NCI-H2029 (cell line): ENCODE measurements around the gene WNT3A.

ENCODE experiments used
- DNase-seq: peaks from one replicate; lab custom pipeline; 2025; lab: John Stamatoyannopoulos, UW

Gene WNT3A

GRCh38 chr1:228084797-228085196, 78.0 kb downstream of the WNT3A start:
- no peak for DNase-seq

- no peak for DNase-seq
Observed at GRCh38 chr1:228085287-228085951, 78.6 kb downstream of the WNT3A start.

GRCh38 chr1:228087771-228088251, 81.0 kb downstream of the WNT3A start:
- DNase-seq: no peak

- no peak for DNase-seq
Observed at GRCh38 chr1:228088586-228089498, 82.0 kb downstream of the WNT3A start.

- no peak for DNase-seq
Observed at GRCh38 chr1:228089519-228090380, 83.0 kb downstream of the WNT3A start.

GRCh38 chr1:228090613-228091081, 83.8 kb downstream of the WNT3A start:
- no peak for DNase-seq

GRCh38 chr1:228091084-228091483, 84.3 kb downstream of the WNT3A start:
- no peak for DNase-seq

GRCh38 chr1:228092342-228093049, 85.7 kb downstream of the WNT3A start:
- DNase-seq: no peak

- no peak for DNase-seq
Observed at GRCh38 chr1:228093050-228093906, 86.5 kb downstream of the WNT3A start.

GRCh38 chr1:228094432-228095016, 87.7 kb downstream of the WNT3A start:
- DNase-seq: no peak

- no peak for DNase-seq
Observed at GRCh38 chr1:228095161-228095560, 88.4 kb downstream of the WNT3A start.

- DNase-seq: no peak
Observed at GRCh38 chr1:228095938-228096337, 89.1 kb downstream of the WNT3A start.

- no peak for DNase-seq
Observed at GRCh38 chr1:228096416-228097332, 89.9 kb downstream of the WNT3A start.

- no peak for DNase-seq
Observed at GRCh38 chr1:228097333-228098081, 90.7 kb downstream of the WNT3A start.

GRCh38 chr1:228098323-228098931, 91.6 kb downstream of the WNT3A start:
- DNase-seq: no peak

- DNase-seq: no peak
Observed at GRCh38 chr1:228099331-228099732, 92.5 kb downstream of the WNT3A start.

GRCh38 chr1:228100822-228101613, 94.2 kb downstream of the WNT3A start:
- no peak for DNase-seq
